C4-2B (cell line): ENCODE results near the gene SNAPC4.

Experiments
- CTCF ChIP-seq: fragments of 450-650 bp; conservative IDR thresholded peaks from 2 replicates; pipeline ENCODE4 v1.5.1; 2017; ENCODE audit warnings: mild to moderate bottlenecking
- ZFX ChIP-seq: fragments of 450-650 bp; IDR thresholded peaks from 2 replicates; pipeline ENCODE4 v1.6.1; 2017

- TF ChIP-seq CTCF (no peak), ZFX (no peak)
Measured at GRCh38 chr9:136383436-136383835, 16.5 kb downstream of the SNAPC4 start.
